AG09319 (cell line): ENCODE data around the gene RNF151.
"Not testable (repeated sequence)": the region's sequence is repeated elsewhere in the genome, so short reads cannot be mapped to it uniquely, and the experiment has no call there.

Experiments used
- DNase-seq: peaks from one replicate; pipeline ENCODE4 v3.0.0-alpha.2; 2010; ENCODE audit warnings: low read depth; ENCODE audit errors: extremely low read depth
- CTCF ChIP-seq: IDR thresholded peaks from 2 replicates; pipeline ENCODE4 v1.5.1; 2011; ENCODE audit warnings: low read depth, mild to moderate bottlenecking, inconsistent platforms, low read length, moderate library complexity

Gene RNF151

GRCh38 chr16:1932050-1933028, 34.3 kb upstream of the RNF151 start:
- no peak for DNase-seq
- TF ChIP-seq CTCF, result no peak

- no peak for DNase-seq
Observed at GRCh38 chr16:1933097-1933661, 33.5 kb upstream of the RNF151 start.

GRCh38 chr16:1936945-1937479, 29.6 kb upstream of the RNF151 start:
- TF ChIP-seq CTCF, result no peak
- DNase-seq, result no peak

More at GRCh38 chr16:1933097-1933661, 33.5 kb upstream of the RNF151 start:
- no peak for TF ChIP-seq CTCF

GRCh38 chr16:1938316-1938715, 28.3 kb upstream of the RNF151 start:
- no peak for DNase-seq

GRCh38 chr16:1938910-1939309, 27.7 kb upstream of the RNF151 start:
- no peak for TF ChIP-seq CTCF
- DNase-seq, result no peak

More at GRCh38 chr16:1938316-1938715, 28.3 kb upstream of the RNF151 start:
- no peak for TF ChIP-seq CTCF

GRCh38 chr16:1939833-1940232, 26.8 kb upstream of the RNF151 start:
- DNase-seq, result not testable (repeated sequence)

- TF ChIP-seq CTCF, result no peak
- DNase-seq, result no peak
Observed at GRCh38 chr16:1940273-1941161, 26.1 kb upstream of the RNF151 start.
